Hindlimb muscle (tissue), 1 donor: ENCODE data around the gene SLC39A2. TPM values are rescaled to one million over a fixed set of nuclear protein-coding genes. Genes with fewer than 3 reads are reported as not detected.
"Not testable (repeated sequence)": the region's sequence is repeated elsewhere in the genome, so short reads cannot be mapped to it uniquely, and the experiment has no call there.

Experiments
- DNase-seq: peaks from one replicate; pipeline ENCODE4 v3.0.0-alpha.2; 2013
- polyA plus RNA-seq: library from polyadenylated mRNA; unstranded; fragments of 120-200 nt; gene quantifications from one replicate; pipeline ENCODE4 v1.2.1, GENCODE V29; 2013; ENCODE audit not compliant: insufficient read length

Gene SLC39A2
- polyA plus RNA-seq, 1 donor, result not detected

DNA sequence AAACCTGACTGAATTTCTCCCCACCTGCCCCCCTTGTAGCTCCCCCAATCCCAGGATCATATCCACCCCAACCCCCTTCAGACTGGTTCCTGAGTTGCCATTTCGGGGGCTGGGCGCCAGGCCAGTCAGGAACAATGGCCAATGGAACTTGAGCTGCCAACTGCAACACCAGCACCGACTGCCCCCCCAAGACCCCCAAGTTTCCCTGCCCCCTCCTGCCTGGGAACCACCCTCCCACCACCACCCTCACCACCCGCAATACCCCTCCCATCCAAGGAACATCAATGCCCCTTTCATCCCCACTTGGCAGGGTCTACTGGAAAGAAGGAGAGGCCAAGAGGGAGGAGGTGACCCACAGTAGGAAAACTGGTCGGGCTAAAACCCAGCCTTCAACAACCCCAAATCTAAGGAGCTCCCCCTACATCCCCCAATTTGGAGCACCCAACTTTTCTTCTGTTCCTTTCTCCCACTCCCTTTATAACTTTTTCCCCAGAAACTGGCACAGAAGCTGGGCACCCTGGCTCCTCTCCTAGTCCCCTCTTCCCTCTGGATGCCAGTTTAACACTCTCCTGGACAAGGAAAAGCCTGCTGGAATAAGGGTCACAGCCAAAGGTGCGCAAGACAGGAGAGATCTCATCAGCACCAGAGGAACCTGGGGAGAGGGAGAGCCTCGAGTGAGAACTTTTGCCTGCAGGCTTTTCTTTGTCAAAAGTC lies 27.3 kb downstream of the SLC39A2 start:
- no peak for DNase-seq

- DNase-seq, result no peak
Observed at GRCh38 chr14:21026988-21027315, 27.9 kb downstream of the SLC39A2 start.

GRCh38 chr14:21029917-21030316 lies 30.8 kb downstream of the SLC39A2 start, which contains the start of gene TPPP2:
Gene TPPP2, plus strand, starts transcription at chr14:21030217. Its CDS starts 365 bp downstream, at chr14:21030582.
- no peak for DNase-seq

- DNase-seq, result no peak
Observed at GRCh38 chr14:21030531-21030930, 31.4 kb downstream of the SLC39A2 start.

DNA sequence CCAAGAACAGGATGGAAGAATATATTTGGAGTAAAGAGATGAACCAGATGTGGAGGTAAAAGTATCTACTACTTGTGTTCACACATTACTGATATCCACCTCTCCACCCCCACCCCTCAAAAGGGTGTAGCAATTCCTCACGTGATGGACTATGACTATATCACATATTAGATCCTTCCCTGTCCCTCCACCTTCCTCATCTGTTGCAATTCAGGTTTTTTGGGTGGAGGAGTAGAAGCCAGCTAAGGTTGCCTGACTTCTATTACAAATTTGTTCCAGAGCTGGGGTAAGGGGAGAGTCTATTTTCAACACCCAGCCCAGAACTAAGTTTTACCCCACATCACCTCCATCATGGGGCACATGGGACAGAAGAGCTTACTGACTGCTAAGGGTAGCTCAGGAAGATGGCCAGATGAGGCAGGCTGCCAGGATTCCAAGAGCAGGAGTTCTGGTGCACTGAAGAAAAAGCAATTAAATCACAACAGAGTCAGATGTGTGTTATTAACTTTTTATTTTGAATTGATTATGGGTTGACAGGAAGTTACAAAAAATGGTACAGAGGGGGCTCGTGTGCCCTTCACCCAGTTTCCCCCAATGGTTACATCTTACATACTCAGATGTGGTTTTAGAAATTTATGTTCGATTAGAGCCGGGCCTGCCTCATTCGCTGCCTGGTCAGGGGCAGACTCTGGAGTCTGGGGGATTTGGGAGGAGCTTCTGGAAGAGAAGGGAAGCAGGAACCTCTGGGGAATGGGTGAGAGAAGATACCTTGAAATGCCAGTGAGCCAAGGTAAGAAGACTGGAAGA lies 33.4 kb downstream of the SLC39A2 start:
- no peak for DNase-seq

DNA sequence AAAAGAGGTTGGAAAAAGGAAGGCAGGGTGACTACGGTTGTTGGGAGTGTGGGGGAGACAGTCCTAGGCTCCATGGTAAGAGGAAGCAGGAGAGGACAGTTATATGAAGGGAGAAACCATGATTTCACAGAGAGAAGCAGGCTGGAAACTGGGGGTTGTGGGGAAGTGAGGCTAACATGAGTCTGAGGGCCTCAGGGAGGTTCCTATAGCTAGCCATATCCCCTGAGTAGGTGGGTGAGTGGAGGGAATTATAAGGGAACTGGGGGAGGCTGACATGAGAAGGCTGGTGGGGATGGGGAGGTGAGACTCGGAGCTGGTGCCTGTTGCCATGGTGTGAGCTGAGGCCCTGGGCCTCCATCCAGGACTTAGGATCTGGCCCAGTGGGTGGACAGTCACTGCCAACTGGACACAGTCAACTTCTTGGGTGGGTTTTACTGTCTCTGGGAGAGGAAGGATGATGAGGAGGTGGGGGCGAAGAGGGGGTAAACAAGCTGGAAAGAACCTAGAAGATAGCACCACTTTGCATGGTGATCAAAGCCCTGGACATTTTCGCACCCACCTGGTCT lies 34.1 kb downstream of the SLC39A2 start:
- DNase-seq, result no peak

- DNase-seq, result no peak
Observed at GRCh38 chr14:21034707-21035106, 35.6 kb downstream of the SLC39A2 start, which contains the start of gene RNASE13. Gene RNASE13, minus strand, starts transcription at chr14:21034807. Its CDS starts 519 bp downstream, at chr14:21034288.

- no peak for DNase-seq
Observed at GRCh38 chr14:21036751-21037150, 37.7 kb downstream of the SLC39A2 start.

- DNase-seq, result no peak
Observed at GRCh38 chr14:21037156-21037555, 38.1 kb downstream of the SLC39A2 start.

DNA sequence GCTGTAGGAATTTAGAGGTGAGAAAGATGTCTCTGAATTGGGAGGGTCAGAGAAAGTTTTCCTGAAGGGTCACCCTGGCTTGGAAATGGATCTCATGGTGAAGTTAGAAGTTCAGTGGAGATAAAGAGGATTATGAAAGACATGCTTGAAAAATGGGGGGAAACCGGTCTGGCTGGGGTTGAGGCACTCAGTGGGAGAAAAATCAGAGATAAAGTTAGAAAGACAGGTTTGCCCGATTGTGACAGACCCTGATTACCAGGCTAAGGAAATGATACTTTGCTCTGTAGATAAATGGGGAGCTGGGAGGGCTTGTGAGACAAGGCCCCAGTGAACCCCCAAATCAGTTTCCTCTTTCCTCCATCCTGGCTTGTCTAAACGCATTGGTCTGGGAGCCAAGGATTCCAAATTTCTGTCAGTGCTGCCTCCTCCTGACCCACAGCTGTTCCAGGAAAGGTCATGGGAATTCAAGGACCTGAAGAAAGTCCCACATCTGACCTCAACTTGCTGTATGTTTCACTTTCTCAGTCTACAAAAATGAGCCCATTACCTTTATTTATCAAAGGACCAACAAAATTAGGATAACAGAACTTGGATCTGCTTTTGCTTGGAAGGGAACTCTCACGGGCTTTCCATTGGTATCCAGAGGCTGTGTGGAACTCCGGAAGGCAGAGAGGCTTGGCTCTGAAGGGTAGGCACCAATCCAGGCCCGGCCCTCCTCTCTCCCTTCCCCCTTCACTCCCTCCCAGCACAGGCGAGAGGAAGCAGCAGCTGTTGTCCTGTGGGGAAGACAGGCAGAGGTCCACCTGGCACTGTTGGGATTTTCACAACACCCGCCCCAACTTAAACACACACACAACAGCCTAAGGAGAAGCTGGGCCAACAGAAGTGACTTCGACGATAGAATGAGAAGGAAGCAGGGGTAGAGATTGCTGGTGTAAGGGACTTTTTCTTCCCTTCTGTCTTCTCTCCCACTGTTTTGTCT lies 39.6 kb downstream of the SLC39A2 start:
- DNase-seq, result peak; percentile 91

DNA sequence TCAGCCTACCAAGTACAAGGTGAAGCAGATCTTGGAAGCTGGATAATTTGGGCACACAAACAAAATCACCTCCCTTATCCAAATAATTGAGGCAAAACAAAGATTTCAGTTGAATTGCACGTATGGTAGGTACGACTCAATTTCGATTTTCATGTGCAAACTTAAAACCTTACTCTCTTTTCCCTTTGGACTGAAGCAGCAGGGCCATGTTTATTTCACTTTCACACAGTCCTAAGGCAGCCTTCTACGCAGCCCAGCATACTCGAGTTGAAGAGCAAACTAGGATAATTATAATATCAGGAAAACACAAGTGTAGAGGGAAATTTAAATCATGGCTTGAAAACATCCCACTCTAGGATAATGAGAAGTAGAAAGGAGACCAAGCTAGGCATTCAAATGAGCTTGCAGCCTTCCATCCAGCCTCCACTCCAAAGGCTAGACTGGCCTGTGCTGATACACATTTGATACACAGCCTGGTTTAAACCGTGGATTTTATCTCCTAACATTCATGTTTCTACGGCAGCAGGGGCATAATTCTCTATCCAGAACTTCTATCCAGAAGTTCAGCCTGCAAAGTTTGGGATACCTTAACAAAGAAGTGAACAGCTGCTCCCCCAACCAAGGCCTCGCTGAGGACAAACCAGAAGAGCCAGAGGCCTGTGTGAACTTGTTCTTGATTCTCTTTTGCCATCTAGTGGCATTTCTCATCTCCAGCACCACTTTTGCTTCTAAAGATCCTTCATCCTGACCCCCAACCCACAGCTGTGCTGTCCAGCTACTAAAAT lies 40.7 kb downstream of the SLC39A2 start:
- DNase-seq, result peak; percentile 74

DNA sequence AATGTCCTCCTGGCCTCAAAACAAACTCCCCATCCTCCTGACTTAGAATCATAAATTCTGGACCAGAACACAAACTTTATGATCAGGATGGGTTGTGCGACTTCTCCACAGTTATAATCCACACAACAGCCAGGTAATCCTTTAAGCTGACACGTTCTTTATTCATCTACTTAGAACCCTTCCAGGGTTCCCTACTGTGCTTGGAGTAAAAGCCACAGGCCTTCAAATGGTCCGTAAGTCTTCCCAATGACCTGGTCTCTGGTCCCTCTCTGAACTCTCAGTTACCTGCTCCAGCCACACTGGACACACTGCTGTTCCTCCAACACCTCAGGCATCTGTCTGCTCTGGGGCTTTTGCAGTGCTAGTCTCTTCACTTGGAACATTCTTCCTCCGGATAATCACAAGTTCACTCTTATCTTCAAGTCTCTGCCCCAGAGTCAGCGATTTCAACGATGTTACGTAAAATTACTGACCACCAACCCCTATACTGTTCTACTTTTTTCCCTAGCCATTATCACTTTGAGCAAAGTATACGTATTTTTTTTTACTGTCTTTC lies 41.4 kb downstream of the SLC39A2 start:
- no peak for DNase-seq

DNA sequence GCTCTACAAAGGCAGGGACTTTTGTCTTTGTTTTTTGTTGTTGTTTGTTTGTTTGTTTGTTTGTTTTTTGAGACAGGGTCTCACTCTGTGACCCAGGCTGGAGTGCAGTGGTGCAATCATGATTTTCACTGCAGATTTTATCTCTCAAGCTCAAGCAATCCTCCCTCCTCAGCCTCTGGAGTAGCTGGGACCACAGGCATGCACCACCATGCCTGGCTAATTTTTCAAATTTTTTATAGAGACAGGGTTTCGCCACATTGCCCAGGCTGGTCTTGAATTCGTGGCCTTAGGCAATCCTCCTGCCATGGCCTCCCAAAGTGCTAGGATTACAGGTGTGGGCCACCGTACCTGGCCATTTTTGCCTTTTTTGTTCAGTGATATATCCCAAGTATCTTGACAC lies 41.8 kb downstream of the SLC39A2 start:
- DNase-seq, result not testable (repeated sequence)

- DNase-seq, result no peak
Observed at GRCh38 chr14:21041676-21042433, 42.8 kb downstream of the SLC39A2 start, which contains the start of gene RNASE7. Gene RNASE7, plus strand, starts transcription at chr14:21042362. Its CDS starts 631 bp downstream, at chr14:21042993.

DNA sequence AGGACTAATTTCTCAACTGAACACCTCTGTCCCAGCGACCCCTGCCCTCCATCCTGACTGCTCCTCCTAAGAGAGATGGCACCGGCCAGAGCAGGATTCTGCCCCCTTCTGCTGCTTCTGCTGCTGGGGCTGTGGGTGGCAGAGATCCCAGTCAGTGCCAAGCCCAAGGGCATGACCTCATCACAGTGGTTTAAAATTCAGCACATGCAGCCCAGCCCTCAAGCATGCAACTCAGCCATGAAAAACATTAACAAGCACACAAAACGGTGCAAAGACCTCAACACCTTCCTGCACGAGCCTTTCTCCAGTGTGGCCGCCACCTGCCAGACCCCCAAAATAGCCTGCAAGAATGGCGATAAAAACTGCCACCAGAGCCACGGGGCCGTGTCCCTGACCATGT lies 43.8 kb downstream of the SLC39A2 start:
- DNase-seq, result no peak

DNA sequence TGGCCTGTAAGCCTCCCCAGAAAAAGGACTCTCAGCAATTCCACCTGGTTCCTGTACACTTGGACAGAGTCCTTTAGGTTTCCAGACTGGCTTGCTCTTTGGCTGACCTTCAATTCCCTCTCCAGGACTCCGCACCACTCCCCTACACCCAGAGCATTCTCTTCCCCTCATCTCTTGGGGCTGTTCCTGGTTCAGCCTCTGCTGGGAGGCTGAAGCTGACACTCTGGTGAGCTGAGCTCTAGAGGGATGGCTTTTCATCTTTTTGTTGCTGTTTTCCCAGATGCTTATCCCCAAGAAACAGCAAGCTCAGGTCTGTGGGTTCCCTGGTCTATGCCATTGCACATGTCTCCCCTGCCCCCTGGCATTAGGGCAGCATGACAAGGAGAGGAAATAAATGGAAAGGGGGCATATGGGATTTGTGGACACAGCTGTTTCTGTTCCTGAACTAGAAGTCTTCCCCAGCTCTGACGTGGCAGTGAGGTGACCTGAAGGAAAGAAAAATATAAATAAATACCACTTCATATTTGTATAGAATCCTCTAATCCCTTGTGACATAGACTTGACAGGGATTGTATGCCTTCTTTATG lies 44.4 kb downstream of the SLC39A2 start:
- no peak for DNase-seq

GRCh38 chr14:21043974-21044618 lies 45.0 kb downstream of the SLC39A2 start:
- no peak for DNase-seq

DNA sequence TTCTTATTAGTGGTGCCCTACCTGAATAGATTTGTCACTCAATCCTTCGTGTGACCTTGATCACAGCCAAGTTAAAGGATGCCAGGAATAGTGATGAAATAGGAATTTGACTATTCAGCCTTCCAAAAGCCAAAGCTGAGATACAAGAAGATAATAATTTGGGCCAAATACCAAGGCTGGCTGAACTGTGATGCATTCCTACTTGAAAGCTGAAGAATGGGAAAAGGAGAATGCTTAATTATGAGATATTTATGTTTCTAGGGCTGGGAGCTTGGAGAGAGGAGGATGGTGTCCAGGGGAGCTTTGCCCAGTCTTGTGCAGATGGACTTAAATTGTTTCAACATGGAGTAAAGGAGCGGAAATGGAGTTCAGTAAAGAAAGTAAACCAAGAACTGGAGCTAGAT lies 48.3 kb downstream of the SLC39A2 start:
- DNase-seq, result no peak

- DNase-seq, result no peak
Observed at GRCh38 chr14:21048638-21049037, 49.5 kb downstream of the SLC39A2 start.
